Stimulated activated CD4-positive, alpha-beta T cell treated with anti-CD3 and anti-CD28 coated beads, Interleukin-15, amount 100 ng/mL, for 24 hours (primary cell): ENCODE measurements around the gene VSIG1.

ENCODE experiments used
- DNase-seq: peaks from one replicate; pipeline ENCODE4 v3.0.0-alpha.2; 2020

Gene VSIG1

GRCh38 chrX:108068121-108068520 is 23.3 kb downstream of the VSIG1 start:
- DNase-seq, result no peak

- no peak for DNase-seq
These were observed 26.0 kb downstream of the VSIG1 start for GRCh38 chrX:108070891-108071290.

- DNase-seq, result no peak
These were observed 26.7 kb downstream of the VSIG1 start for GRCh38 chrX:108071578-108071977.

- no peak for DNase-seq
These were observed 27.9 kb downstream of the VSIG1 start for GRCh38 chrX:108072746-108073145.

GRCh38 chrX:108081110-108081509 is 36.2 kb downstream of the VSIG1 start:
- no peak for DNase-seq

- DNase-seq, result no peak
These were observed 42.9 kb downstream of the VSIG1 start for GRCh38 chrX:108087792-108088191.

- DNase-seq, result no peak
These were observed 43.6 kb downstream of the VSIG1 start for GRCh38 chrX:108088511-108088910.

GRCh38 chrX:108090491-108091263 is 45.8 kb downstream of the VSIG1 start:
- DNase-seq, result no peak

GRCh38 chrX:108091264-108091877 is 46.5 kb downstream of the VSIG1 start, which contains the start of the genes ATG4A and PSMD10:
Gene ATG4A (plus strand): TSS chrX:108091778. CDS start chrX:108091827, 49 bp downstream.
Gene PSMD10 (minus strand): TSS chrX:108091542. CDS start chrX:108091520, 22 bp downstream.
- DNase-seq, result peak; percentile 90

- DNase-seq, result peak; percentile 43
These were observed 47.0 kb downstream of the VSIG1 start for GRCh38 chrX:108091878-108092291.

- no peak for DNase-seq
These were observed 52.5 kb downstream of the VSIG1 start for GRCh38 chrX:108097380-108097779.

- DNase-seq, result no peak
These were observed 60.6 kb downstream of the VSIG1 start for GRCh38 chrX:108105473-108105872.

GRCh38 chrX:108114541-108114940 is 69.7 kb downstream of the VSIG1 start:
- no peak for DNase-seq

- DNase-seq, result no peak
These were observed 73.1 kb downstream of the VSIG1 start for GRCh38 chrX:108117988-108118387.

GRCh38 chrX:108121291-108121690 is 76.4 kb downstream of the VSIG1 start:
- no peak for DNase-seq

- DNase-seq, result no peak
These were observed 77.9 kb downstream of the VSIG1 start for GRCh38 chrX:108122748-108123147.

- no peak for DNase-seq
These were observed 78.9 kb downstream of the VSIG1 start for GRCh38 chrX:108123591-108124366.

- DNase-seq, result no peak
These were observed 81.8 kb downstream of the VSIG1 start for GRCh38 chrX:108126661-108127060.

GRCh38 chrX:108127152-108127551 is 82.3 kb downstream of the VSIG1 start:
- no peak for DNase-seq
